ENCODE measurements around the gene DOK3.

The DOK3 gene

DNA sequence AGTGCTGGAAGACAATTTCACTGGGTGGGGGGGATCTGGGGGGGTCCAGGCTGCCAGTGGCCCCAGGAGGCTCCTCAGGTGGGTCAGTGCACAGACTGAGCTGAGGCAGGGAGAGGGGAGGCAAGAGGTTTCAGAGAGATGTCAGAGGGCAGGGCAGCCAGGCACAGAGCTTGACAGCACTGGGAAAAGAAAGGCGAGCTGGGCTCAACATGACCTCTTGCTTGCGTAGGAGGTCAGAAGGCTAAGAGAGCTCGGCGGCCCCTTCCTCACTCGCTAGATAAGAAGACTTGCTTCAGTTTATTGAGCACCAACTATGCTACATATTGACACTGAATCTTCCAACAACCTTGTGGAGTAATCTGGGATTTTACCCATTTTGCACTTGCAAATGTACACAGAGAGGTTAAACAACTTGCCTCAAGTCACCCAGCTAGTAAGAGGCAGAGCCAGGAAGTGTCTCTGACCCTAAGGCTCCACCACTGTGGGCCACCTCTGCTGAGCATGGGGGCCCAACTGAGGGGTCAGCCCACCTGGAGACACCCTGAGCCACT lies 15.8 kb downstream of the DOK3 start:
- H3K14ac ChIP-seq (ENCODE audit: low read length in 2 of 2) = peak overlapping the region in 1 of 2 experiments; percentile 69
- H4K91ac ChIP-seq (ENCODE audit: low read length) = no peak overlapping the region
- H2BK12ac ChIP-seq (ENCODE audit: low read length in 2 of 2) = peak overlapping the region in 1 of 2 experiments; percentile 45
- H3K23ac ChIP-seq (ENCODE audit: low read length in 2 of 2) = no peak overlapping the region
- H3K27me3 ChIP-seq (ENCODE audit: control insufficient read depth in 1 of 2, insufficient read depth in 1 of 2, low read length in 2 of 2) = no peaks in the 10 kb centered on the region
- H3K4ac ChIP-seq (ENCODE audit: low read depth in 1 of 2, low read length in 2 of 2) = peak overlapping the region; percentile 20 to 81
- H3K9me3 ChIP-seq (ENCODE audit: control insufficient read depth, low read length) = no peaks in the 10 kb centered on the region
- H3K36me3 ChIP-seq (ENCODE audit: control insufficient read depth in 1 of 2, insufficient read depth in 2 of 2, low read depth in 1 of 2, low read length in 2 of 2) = peaks cover 56 to 64% of the 10 kb centered on the region in 2 experiments
- H2AK5ac ChIP-seq (ENCODE audit: low read length, severe bottlenecking) = peak overlapping the region; percentile 90
- WGBS = 77% methylated on average over 5 of the region's 5 CpGs
- DNase-seq = no peak
- peak overlapping the region; percentile 94 for H3K9ac ChIP-seq (ENCODE audit: low read length)
- H3K4me2 ChIP-seq (ENCODE audit: low read length, poor library complexity, severe bottlenecking) = peak overlapping the region; percentile 46
- H2BK120ac ChIP-seq (ENCODE audit: low read depth, low read length) = peak overlapping the region; percentile 69
- peak overlapping the region; percentile 99 for H3K27ac ChIP-seq (ENCODE audit: low read length, poor library complexity, severe bottlenecking)
- H2BK15ac ChIP-seq (ENCODE audit: low read depth, poor library complexity, severe bottlenecking) = no peak overlapping the region
- H3K18ac ChIP-seq (ENCODE audit: low read depth in 1 of 2, low read length in 2 of 2) = peak overlapping the region; percentile 82 to 83
- H2AFZ ChIP-seq (ENCODE audit: low read depth, low read length) = no peak overlapping the region
- H3K79me1 ChIP-seq (replicated peaks; ENCODE audit: low read length, poor library complexity, severe bottlenecking) = peaks cover 8% of the 10 kb centered on the region
- H2BK5ac ChIP-seq (ENCODE audit: low read depth, low read length, poor library complexity, severe bottlenecking) = peak overlapping the region; percentile 49
- peak overlapping the region in 1 of 2 experiments; percentile 63 for H3K4me3 ChIP-seq (ENCODE audit: insufficient read depth in 1 of 2, low read depth in 1 of 2, low read length in 2 of 2)
- peaks cover 67% of the 10 kb centered on the region for H3K4me1 ChIP-seq (ENCODE audit: control insufficient read depth, insufficient read depth, low read depth, low read length)
- H4K8ac ChIP-seq (ENCODE audit: low read length) = peak overlapping the region; percentile 5

DNA sequence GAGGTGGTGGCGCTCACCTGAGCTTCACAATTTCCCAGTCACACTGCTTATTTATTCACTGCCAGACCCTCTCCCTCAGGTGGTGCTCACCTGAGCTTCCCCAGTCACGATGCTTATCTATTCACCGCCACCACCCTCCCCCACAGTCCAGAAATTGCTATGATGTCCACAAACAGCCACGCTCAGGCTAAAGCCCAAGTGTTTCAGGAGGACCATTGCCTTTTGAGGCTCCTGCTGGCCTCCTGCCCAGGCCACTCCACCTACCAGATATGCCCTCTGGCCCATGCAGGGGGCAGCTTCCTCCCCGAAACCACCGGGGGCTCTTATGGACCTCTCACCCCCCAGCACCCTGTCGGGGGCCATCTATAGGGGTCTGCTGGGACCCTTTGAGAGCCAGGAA lies 16.8 kb downstream of the DOK3 start:
- 94% methylated on average over 7 of the region's 7 CpGs for WGBS
- H2BK15ac ChIP-seq (ENCODE audit: low read depth, poor library complexity, severe bottlenecking) = no peak overlapping the region

GRCh38 chr5:177491983-177492746 lies 17.5 kb downstream of the DOK3 start:
- no peak overlapping the region for H2AFZ ChIP-seq (ENCODE audit: low read depth, low read length)
- H3K4me2 ChIP-seq (ENCODE audit: low read length, poor library complexity, severe bottlenecking) = peak overlapping the region; percentile 8
- no peaks in the 10 kb centered on the region for H3K9me3 ChIP-seq (ENCODE audit: control insufficient read depth, low read length)
- H3K4ac ChIP-seq (ENCODE audit: low read depth in 1 of 2, low read length in 2 of 2) = no peak overlapping the region
- no peak overlapping the region for H2BK5ac ChIP-seq (ENCODE audit: low read depth, low read length, poor library complexity, severe bottlenecking)
- H2AK5ac ChIP-seq (ENCODE audit: low read length, severe bottlenecking) = peak overlapping the region; percentile 33
- no peak for DNase-seq
- no peak overlapping the region for H3K9ac ChIP-seq (ENCODE audit: low read length)
- WGBS = 94% methylated on average over 52 of the region's 54 CpGs
- peak overlapping the region; percentile 52 for H4K91ac ChIP-seq (ENCODE audit: low read length)
- H2BK120ac ChIP-seq (ENCODE audit: low read depth, low read length) = no peak overlapping the region
- no peak overlapping the region for H3K14ac ChIP-seq (ENCODE audit: low read length in 2 of 2)
- H3K27me3 ChIP-seq (ENCODE audit: control insufficient read depth in 1 of 2, insufficient read depth in 1 of 2, low read length in 2 of 2) = no peaks in the 10 kb centered on the region
- peak overlapping the region; percentile 52 for H4K8ac ChIP-seq (ENCODE audit: low read length)
- peak overlapping the region; percentile 99 for H3K27ac ChIP-seq (ENCODE audit: low read length, poor library complexity, severe bottlenecking)
- peak overlapping the region in 1 of 2 experiments; percentile 27 for H3K23ac ChIP-seq (ENCODE audit: low read length in 2 of 2)
- H3K4me1 ChIP-seq (ENCODE audit: control insufficient read depth, insufficient read depth, low read depth, low read length) = peaks cover 69% of the 10 kb centered on the region
- H3K18ac ChIP-seq (ENCODE audit: low read depth in 1 of 2, low read length in 2 of 2) = peak overlapping the region in 1 of 2 experiments; percentile 7
- H3K79me1 ChIP-seq (replicated peaks; ENCODE audit: low read length, poor library complexity, severe bottlenecking) = peaks cover 2% of the 10 kb centered on the region
- H2BK15ac ChIP-seq (ENCODE audit: low read depth, poor library complexity, severe bottlenecking) = no peak overlapping the region
- peaks cover 72 to 81% of the 10 kb centered on the region in 2 experiments for H3K36me3 ChIP-seq (ENCODE audit: control insufficient read depth in 1 of 2, insufficient read depth in 2 of 2, low read depth in 1 of 2, low read length in 2 of 2)
- H3K4me3 ChIP-seq (ENCODE audit: insufficient read depth in 1 of 2, low read depth in 1 of 2, low read length in 2 of 2) = no peak overlapping the region
- peak overlapping the region in 1 of 2 experiments; percentile 24 for H2BK12ac ChIP-seq (ENCODE audit: low read length in 2 of 2)

More for the DNA sequence above, 16.8 kb downstream of the DOK3 start:
- Histone ChIP-seq H3K4me2 (ENCODE audit: low read length, poor library complexity, severe bottlenecking) (peak overlapping the region; percentile 32), H3K4ac (ENCODE audit: low read depth in 1 of 2, low read length in 2 of 2) (no peak overlapping the region), H3K79me1 (replicated peaks; ENCODE audit: low read length, poor library complexity, severe bottlenecking) (peaks cover 2% of the 10 kb centered on the region), H2BK120ac (ENCODE audit: low read depth, low read length) (no peak overlapping the region), H3K4me1 (ENCODE audit: control insufficient read depth, insufficient read depth, low read depth, low read length) (peaks cover 66% of the 10 kb centered on the region), H2BK12ac (ENCODE audit: low read length in 2 of 2) (no peak overlapping the region), H3K23ac (ENCODE audit: low read length in 2 of 2) (peak overlapping the region in 1 of 2 experiments; percentile 27), H3K36me3 (ENCODE audit: control insufficient read depth in 1 of 2, insufficient read depth in 2 of 2, low read depth in 1 of 2, low read length in 2 of 2) (peaks cover 65 to 74% of the 10 kb centered on the region in 2 experiments), H2AK5ac (ENCODE audit: low read length, severe bottlenecking) (peak overlapping the region; percentile 32), H3K9me3 (ENCODE audit: control insufficient read depth, low read length) (no peaks in the 10 kb centered on the region), H3K27ac (ENCODE audit: low read length, poor library complexity, severe bottlenecking) (peak overlapping the region; percentile 99), H2AFZ (ENCODE audit: low read depth, low read length) (no peak overlapping the region), H4K8ac (ENCODE audit: low read length) (no peak overlapping the region), H2BK5ac (ENCODE audit: low read depth, low read length, poor library complexity, severe bottlenecking) (peak overlapping the region; percentile 51), H3K4me3 (ENCODE audit: insufficient read depth in 1 of 2, low read depth in 1 of 2, low read length in 2 of 2) (no peak overlapping the region), H3K9ac (ENCODE audit: low read length) (peak overlapping the region; percentile 94), H3K18ac (ENCODE audit: low read depth in 1 of 2, low read length in 2 of 2) (peak overlapping the region in 1 of 2 experiments; percentile 38), H4K91ac (ENCODE audit: low read length) (no peak overlapping the region), H3K27me3 (ENCODE audit: control insufficient read depth in 1 of 2, insufficient read depth in 1 of 2, low read length in 2 of 2) (no peaks in the 10 kb centered on the region), H3K14ac (ENCODE audit: low read length in 2 of 2) (no peak overlapping the region)
- DNase-seq = no peak

DNA sequence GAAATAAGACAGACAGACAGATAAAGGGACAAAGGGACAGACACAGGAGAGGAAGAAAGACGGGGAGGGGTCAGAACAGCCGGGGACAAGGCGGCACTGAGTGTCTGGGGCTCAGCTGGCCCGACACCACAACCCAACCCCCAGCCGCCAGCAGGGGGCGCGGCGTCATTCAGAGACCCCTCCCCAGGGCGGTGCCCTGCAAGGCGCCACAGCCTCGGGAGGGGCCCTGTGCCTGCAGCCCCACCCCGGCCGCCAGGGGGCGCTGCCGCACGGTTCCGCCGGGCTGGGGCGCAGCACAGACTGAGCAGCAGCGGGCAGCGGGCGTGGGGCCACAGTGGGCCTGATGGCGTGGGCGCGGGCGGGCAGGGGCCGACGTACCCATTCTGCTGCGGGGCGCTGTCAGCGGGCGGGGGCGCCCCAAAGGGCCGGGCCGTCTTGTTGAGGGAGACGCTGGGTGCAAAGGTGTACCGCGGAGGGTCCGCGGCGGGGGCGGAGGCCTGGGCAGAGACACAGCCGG lies 18.1 kb downstream of the DOK3 start:
- H3K18ac ChIP-seq (ENCODE audit: low read depth in 1 of 2, low read length in 2 of 2) = peak overlapping the region in 1 of 2 experiments; percentile 74
- H2BK120ac ChIP-seq (ENCODE audit: low read depth, low read length) = no peak overlapping the region
- H3K79me1 ChIP-seq (replicated peaks; ENCODE audit: low read length, poor library complexity, severe bottlenecking) = peaks cover 2% of the 10 kb centered on the region
- H4K91ac ChIP-seq (ENCODE audit: low read length) = no peak overlapping the region
- no peaks in the 10 kb centered on the region for H3K9me3 ChIP-seq (ENCODE audit: control insufficient read depth, low read length)
- H2AFZ ChIP-seq (ENCODE audit: low read depth, low read length) = no peak overlapping the region
- 46% methylated on average over 31 of the region's 43 CpGs for WGBS
- peaks cover 69% of the 10 kb centered on the region for H3K4me1 ChIP-seq (ENCODE audit: control insufficient read depth, insufficient read depth, low read depth, low read length)
- H3K4me3 ChIP-seq (ENCODE audit: insufficient read depth in 1 of 2, low read depth in 1 of 2, low read length in 2 of 2) = no peak overlapping the region
- H3K9ac ChIP-seq (ENCODE audit: low read length) = no peak overlapping the region
- H3K36me3 ChIP-seq (ENCODE audit: control insufficient read depth in 1 of 2, insufficient read depth in 2 of 2, low read depth in 1 of 2, low read length in 2 of 2) = peaks cover 75 to 87% of the 10 kb centered on the region in 2 experiments
- H3K4ac ChIP-seq (ENCODE audit: low read depth in 1 of 2, low read length in 2 of 2) = no peak overlapping the region
- DNase-seq = peak; percentile 68
- no peak overlapping the region for H2BK15ac ChIP-seq (ENCODE audit: low read depth, poor library complexity, severe bottlenecking)
- no peaks in the 10 kb centered on the region for H3K27me3 ChIP-seq (ENCODE audit: control insufficient read depth in 1 of 2, insufficient read depth in 1 of 2, low read length in 2 of 2)
- no peak overlapping the region for H3K4me2 ChIP-seq (ENCODE audit: low read length, poor library complexity, severe bottlenecking)
- peak overlapping the region; percentile 43 for H3K27ac ChIP-seq (ENCODE audit: low read length, poor library complexity, severe bottlenecking)
- no peak overlapping the region for H3K23ac ChIP-seq (ENCODE audit: low read length in 2 of 2)
- peak overlapping the region; percentile 73 for H4K8ac ChIP-seq (ENCODE audit: low read length)
- H2BK5ac ChIP-seq (ENCODE audit: low read depth, low read length, poor library complexity, severe bottlenecking) = no peak overlapping the region
- H3K14ac ChIP-seq (ENCODE audit: low read length in 2 of 2) = no peak overlapping the region
- no peak overlapping the region for H2BK12ac ChIP-seq (ENCODE audit: low read length in 2 of 2)
- peak overlapping the region; percentile 58 for H2AK5ac ChIP-seq (ENCODE audit: low read length, severe bottlenecking)

Data from mesenchymal stem cell (in vitro differentiated cells and primary cell).